ENCODE measurements around the gene PRELP. TPM values are rescaled to one million over a fixed set of nuclear protein-coding genes. Genes with fewer than 3 reads are reported as not detected.

The PRELP gene
- total and polyA plus RNA-seq, 4 donors, result 0.09 to 5.8 (median 3.6) TPM

GRCh38 chr1:203450001-203450400, 25.6 kb upstream of the PRELP start:
- TF ChIP-seq HNF4G (IDR thresholded peaks at IDR 0.05) (no peak), JUND (IDR thresholded peaks at IDR 0.05) (no peak), CTCF (IDR thresholded peaks at IDR 0.05; ENCODE audit: low read depth, low read length, missing input control) (no peak), FOXA2 (IDR thresholded peaks at IDR 0.05) (no peak), HNF4A (conservative IDR thresholded peaks at IDR 0.05) (no peak), ATF3 (IDR thresholded peaks at IDR 0.05) (no peak), YY1 (IDR thresholded peaks at IDR 0.05) (no peak)

GRCh38 chr1:203450479-203451149, 25.0 kb upstream of the PRELP start:
- H3K27me3 ChIP-seq (ENCODE audit: control insufficient read depth in 4 of 4, insufficient read depth in 4 of 4, low read length in 3 of 4), result peaks cover 0 to 4% (median 0%) of the 10 kb centered on the region in 4 donors

More at GRCh38 chr1:203450001-203450400, 25.6 kb upstream of the PRELP start:
- Histone ChIP-seq H3K9ac (ENCODE audit: low read depth in 1 of 2, low read length in 2 of 2) (no peak overlapping the region), H3K27ac (ENCODE audit: low read depth in 1 of 2, low read length in 2 of 2) (no peak overlapping the region), H3K36me3 (ENCODE audit: control insufficient read depth in 4 of 4, insufficient read depth in 3 of 4, low read depth in 1 of 4, low read length in 3 of 4) (no peaks in the 10 kb centered on the region), H3K4me3 (ENCODE audit: low read depth in 1 of 3, low read length in 3 of 3) (no peak overlapping the region), H3K4me1 (ENCODE audit: control insufficient read depth in 4 of 4, insufficient read depth in 4 of 4, low read length in 3 of 4) (no peaks in the 10 kb centered on the region), H3K27me3 (ENCODE audit: control insufficient read depth in 4 of 4, insufficient read depth in 4 of 4, low read length in 3 of 4) (peaks cover 0 to 4% (median 0%) of the 10 kb centered on the region in 4 donors), H3K9me3 (ENCODE audit: control insufficient read depth in 4 of 4, low read length in 3 of 4) (no peaks in the 10 kb centered on the region)
- no peak for DNase-seq (ENCODE audit: low spot score)
- WGBS, result 54% methylated on average over 1 of the region's 1 CpG

More at GRCh38 chr1:203450479-203451149, 25.0 kb upstream of the PRELP start:
- Histone ChIP-seq H3K9me3 (ENCODE audit: control insufficient read depth in 4 of 4, low read length in 3 of 4) (no peaks in the 10 kb centered on the region), H3K27ac (ENCODE audit: low read depth in 1 of 2, low read length in 2 of 2) (no peak overlapping the region), H3K4me1 (ENCODE audit: control insufficient read depth in 4 of 4, insufficient read depth in 4 of 4, low read length in 3 of 4) (no peaks in the 10 kb centered on the region), H3K4me3 (ENCODE audit: low read depth in 1 of 3, low read length in 3 of 3) (no peak overlapping the region), H3K9ac (ENCODE audit: low read depth in 1 of 2, low read length in 2 of 2) (no peak overlapping the region), H3K36me3 (ENCODE audit: control insufficient read depth in 4 of 4, insufficient read depth in 3 of 4, low read depth in 1 of 4, low read length in 3 of 4) (no peaks in the 10 kb centered on the region)
- DNase-seq (ENCODE audit: low spot score), result no peak
- TF ChIP-seq GABPA (IDR thresholded peaks at IDR 0.05 in 1 of 2, conservative IDR thresholded peaks at IDR 0.05 in 1 of 2), result no peak
- TF ChIP-seq YY1 (IDR thresholded peaks at IDR 0.05), result no peak
- no peak for TF ChIP-seq REST (IDR thresholded peaks at IDR 0.05)
- TF ChIP-seq FOXA1 (IDR thresholded peaks at IDR 0.05), result no peak
- TF ChIP-seq NR2F2 (IDR thresholded peaks at IDR 0.05), result no peak
- TF ChIP-seq MAX (IDR thresholded peaks at IDR 0.05), result no peak
- no peak for TF ChIP-seq ATF3 (IDR thresholded peaks at IDR 0.05)
- no peak for TF ChIP-seq RAD21 (IDR thresholded peaks at IDR 0.05)
- no peak for TF ChIP-seq CTCF (IDR thresholded peaks at IDR 0.05; ENCODE audit: low read depth, low read length, missing input control)
- no peak for TF ChIP-seq SP1 (IDR thresholded peaks at IDR 0.05)
- no peak for TF ChIP-seq RXRA (IDR thresholded peaks at IDR 0.05)
- no peak for TF ChIP-seq HNF4G (IDR thresholded peaks at IDR 0.05)
- TF ChIP-seq EGR1 (IDR thresholded peaks at IDR 0.05; ENCODE audit: low read depth in 2 of 2), result no peak
- TF ChIP-seq JUND (IDR thresholded peaks at IDR 0.05), result no peak
- no peak for TF ChIP-seq HNF4A (conservative IDR thresholded peaks at IDR 0.05)
- TF ChIP-seq ZBTB33 (IDR thresholded peaks at IDR 0.05), result no peak
- no peak for TF ChIP-seq TAF1 (conservative IDR thresholded peaks at IDR 0.05)
- no peak for TF ChIP-seq FOXA2 (IDR thresholded peaks at IDR 0.05)
- WGBS, result 62% methylated on average over 17 of the region's 17 CpGs

All from liver (tissue), 9 donors.